Cardiac fibroblast (primary cell): ENCODE measurements around the gene SGSM1.
A peak's percentile ranks its signal among the peaks of the same experiment; 100 is the strongest.

Experiments
- DNase-seq, 2 donors: peaks; one replicate each; pipeline versions ENCODE4 v3.0.0 to v3.0.0-alpha.2; 2010; ENCODE audit warnings: low read depth in 2 of 2
- H3K4me3 ChIP-seq, 2 donors: replicated peaks in 1 of 2; 1 replicate in 1 of 2; 2 replicates in 1 of 2; pipeline ENCODE4 v1.5.1; 2011; ENCODE audit warnings: low read depth in 2 of 2, low read length in 2 of 2, mild to moderate bottlenecking in 2 of 2, moderate library complexity in 1 of 2
- TF ChIP-seq, protein P1 (sequence below): IDR thresholded peaks from one replicate; pipeline ENCODE4 v1.5.1; 2011; ENCODE audit warnings: low read depth, mild to moderate bottlenecking, low read length, inconsistent platforms

The SGSM1 gene

DNA sequence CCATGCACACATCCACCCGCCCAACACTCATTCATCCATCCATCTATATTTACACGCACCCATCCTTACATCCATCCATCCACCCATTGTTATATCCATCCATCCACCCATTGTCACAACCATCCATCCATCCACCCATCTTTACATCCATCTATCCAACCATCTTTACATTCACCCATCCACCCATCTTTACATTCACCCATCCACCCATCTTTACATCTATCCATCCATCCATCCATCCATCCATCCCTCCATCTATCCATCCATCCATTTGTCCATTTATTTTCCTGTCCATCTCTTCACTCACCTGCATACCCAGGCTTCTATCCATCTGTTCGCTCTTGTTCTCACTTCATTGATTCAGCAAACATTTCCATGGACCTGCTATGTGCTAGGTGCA lies 49.8 kb downstream of the SGSM1 start:
- TF ChIP-seq, protein P1, sequence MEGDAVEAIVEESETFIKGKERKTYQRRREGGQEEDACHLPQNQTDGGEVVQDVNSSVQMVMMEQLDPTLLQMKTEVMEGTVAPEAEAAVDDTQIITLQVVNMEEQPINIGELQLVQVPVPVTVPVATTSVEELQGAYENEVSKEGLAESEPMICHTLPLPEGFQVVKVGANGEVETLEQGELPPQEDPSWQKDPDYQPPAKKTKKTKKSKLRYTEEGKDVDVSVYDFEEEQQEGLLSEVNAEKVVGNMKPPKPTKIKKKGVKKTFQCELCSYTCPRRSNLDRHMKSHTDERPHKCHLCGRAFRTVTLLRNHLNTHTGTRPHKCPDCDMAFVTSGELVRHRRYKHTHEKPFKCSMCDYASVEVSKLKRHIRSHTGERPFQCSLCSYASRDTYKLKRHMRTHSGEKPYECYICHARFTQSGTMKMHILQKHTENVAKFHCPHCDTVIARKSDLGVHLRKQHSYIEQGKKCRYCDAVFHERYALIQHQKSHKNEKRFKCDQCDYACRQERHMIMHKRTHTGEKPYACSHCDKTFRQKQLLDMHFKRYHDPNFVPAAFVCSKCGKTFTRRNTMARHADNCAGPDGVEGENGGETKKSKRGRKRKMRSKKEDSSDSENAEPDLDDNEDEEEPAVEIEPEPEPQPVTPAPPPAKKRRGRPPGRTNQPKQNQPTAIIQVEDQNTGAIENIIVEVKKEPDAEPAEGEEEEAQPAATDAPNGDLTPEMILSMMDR = no peak
- DNase-seq = no peak
- no peak overlapping the region for H3K4me3 ChIP-seq

- DNase-seq = no peak
- H3K4me3 ChIP-seq = no peak overlapping the region
- TF ChIP-seq, protein P1 = no peak
Observed at GRCh38 chr22:24857576-24857975, 51.6 kb downstream of the SGSM1 start.

GRCh38 chr22:24859587-24859986 lies 53.6 kb downstream of the SGSM1 start:
- no peak overlapping the region for H3K4me3 ChIP-seq
- no peak for DNase-seq
- TF ChIP-seq, protein P1 = no peak

GRCh38 chr22:24865508-24865907 lies 59.5 kb downstream of the SGSM1 start:
- no peak overlapping the region for H3K4me3 ChIP-seq
- TF ChIP-seq, protein P1 = no peak
- no peak for DNase-seq

DNA sequence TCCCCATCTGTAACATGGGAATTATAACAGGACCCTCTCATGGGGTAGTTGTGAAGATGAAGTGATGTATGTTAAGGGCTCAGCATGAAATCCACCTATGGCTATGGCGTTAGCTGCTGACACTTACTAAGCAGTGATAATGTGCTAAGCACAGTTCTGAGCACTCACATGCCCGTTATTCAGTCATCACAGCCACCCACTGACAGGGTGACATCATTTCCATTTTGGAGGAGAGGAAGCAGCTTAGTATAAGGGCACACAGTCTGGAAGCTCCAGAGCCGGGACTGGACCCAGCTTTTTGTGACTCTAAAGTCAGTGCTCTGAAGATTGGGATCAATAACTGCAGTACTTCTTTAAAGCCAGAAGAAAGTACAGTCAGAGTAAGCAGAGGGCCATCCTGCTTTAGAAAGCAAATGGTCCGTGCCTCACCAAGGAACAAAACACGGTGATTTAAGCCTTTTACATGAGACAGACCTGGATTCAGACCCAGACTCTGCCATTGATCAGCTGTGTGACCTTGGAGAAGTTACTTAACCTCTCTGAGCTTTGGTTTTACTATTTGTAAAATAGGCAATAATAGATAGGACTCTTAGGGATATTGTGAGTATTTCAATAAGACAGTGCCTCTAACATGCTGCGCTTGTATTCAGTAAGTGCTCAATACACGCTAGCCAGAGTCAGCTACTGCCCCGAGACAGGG lies 61.5 kb downstream of the SGSM1 start:
- DNase-seq = no peak
- TF ChIP-seq, protein P1 = no peak
- no peak overlapping the region for H3K4me3 ChIP-seq

DNA sequence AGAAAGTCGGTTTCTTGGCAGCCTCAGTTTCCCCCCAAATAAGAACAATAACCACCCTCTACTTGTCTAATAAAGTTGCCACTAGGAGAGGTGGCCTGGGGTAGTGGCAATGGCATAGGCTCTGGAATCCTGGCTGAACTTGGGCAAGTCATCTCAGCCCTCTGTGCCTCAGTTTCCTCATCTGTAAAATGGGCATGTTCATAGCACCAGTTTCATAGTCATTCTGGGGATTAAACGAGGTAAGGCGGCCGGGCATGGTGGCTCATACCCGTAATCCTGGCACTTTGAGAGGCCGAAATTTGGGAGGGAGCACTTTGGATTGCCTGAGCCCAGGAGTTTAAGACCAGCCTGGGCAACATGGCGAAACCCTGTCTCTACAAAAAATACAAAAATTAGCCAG lies 63.0 kb downstream of the SGSM1 start:
- no peak overlapping the region for H3K4me3 ChIP-seq
- no peak for DNase-seq
- TF ChIP-seq, protein P1 = no peak

DNA sequence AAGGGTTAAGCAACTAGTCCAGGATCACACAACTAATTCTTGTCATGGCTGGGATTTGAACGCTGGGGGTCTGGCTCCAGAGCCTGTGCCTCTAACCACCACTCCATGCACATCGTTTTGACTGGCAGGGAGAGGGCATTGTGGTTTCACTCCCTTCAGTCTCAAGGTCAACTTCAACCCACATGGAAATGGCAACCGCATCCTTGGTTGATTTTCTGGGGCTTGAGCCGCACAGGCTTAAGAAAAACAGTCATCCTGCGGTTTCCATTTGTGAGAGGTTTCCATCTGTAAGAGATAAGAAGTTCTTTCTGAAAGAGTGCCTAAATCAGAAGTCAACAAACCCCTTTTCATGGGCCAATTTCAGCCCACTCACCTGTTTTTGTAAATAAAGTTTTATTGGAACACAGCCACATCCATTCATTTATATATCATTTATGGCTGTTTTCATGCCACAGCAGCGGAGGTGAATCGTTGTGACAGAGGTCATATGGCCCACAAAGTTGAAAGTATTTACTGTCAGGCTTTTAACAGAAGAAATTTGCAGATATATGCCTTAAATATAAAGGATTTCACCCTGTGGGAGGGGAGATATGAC lies 65.7 kb downstream of the SGSM1 start:
- TF ChIP-seq, protein P1 = no peak

More for the DNA sequence above, 65.7 kb downstream of the SGSM1 start:
- no peak overlapping the region for H3K4me3 ChIP-seq
- peak in 1 of 2 donors; percentile 10 for DNase-seq
